ENCODE data around the gene LRIT3. TPM values are rescaled to one million over a fixed set of nuclear protein-coding genes. Genes with fewer than 3 reads are reported as not detected.

LRIT3 gene
- total and polyA plus RNA-seq, 2 of the 13 experiments (the other 11 are each of a cell fraction or from before 2014, with no cell fraction given): 0.03 TPM; not detected in 1

DNA sequence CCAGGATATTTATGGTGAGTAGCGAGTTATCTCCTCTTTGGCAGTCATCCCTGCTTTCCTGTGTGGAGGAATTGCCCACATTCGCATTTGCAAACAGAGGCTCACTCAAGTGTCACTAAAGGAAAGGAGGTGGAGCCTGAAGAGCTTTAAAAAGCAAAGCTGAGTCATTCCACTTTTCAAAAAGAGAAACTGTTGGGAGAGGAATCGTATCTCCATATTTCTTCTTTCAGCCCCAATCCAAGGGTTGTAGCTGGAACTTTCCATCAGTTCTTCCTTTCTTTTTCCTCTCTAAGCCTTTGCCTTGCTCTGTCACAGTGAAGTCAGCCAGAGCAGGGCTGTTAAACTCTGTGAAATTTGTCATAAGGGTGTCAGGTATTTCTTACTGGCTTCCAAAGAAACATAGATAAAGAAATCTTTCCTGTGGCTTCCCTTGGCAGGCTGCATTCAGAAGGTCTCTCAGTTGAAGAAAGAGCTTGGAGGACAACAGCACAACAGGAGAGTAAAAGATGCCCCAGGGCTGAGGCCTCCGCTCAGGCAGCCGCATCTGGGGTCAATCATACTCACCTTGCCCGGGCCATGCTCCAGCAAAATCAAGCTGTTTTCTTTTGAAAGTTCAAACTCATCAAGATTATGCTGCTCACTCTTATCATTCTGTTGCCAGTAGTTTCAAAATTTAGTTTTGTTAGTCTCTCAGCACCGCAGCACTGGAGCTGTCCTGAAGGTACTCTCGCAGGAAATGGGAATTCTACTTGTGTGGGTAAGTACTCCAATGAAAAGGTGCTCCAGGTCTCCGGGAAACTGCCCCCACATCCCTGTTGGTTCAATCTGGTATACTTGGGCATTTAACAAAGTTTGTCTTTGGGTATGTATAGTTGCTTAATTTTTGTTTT lies 65.0 kb downstream of the LRIT3 start, which contains the start of gene EGF:
TSS of gene EGF (plus strand) at position 178 of the 890 bp plus-strand sequence. CDS start at position 631, 453 bp downstream.
- ChIA-PET POLR2A (no interaction called here), CTCF (ENCODE audit: low intra/inter-chr PET ratio, low total read pairs) (no interaction called here)
- no peak within 1 kb of the TSS for H3K27ac ChIP-seq (ENCODE audit: extremely low read length, insufficient read depth, low read length)
- H3K9me3 ChIP-seq (ENCODE audit: low read length): no peaks in the 10 kb centered on the region
- 8% methylated on average over 9 of the region's 9 CpGs for WGBS (ENCODE audit: low lambda C conversion rate)
- no peak within 1 kb of the TSS; the same call in 1 of the 2 replicates for H3K4me2 ChIP-seq (ENCODE audit: low read depth, low read length)
- in situ Hi-C loops (cut with HindIII; ENCODE audit: extremely low pct_ligation_motif_present, low pct_unique_long_range_greater_than_20kb) (no loop called here), intact Hi-C loops (cut with micrococcal nuclease; ENCODE audit: unreplicated experiment) (no loop called here)
- H4K20me1 ChIP-seq (ENCODE audit: insufficient read depth, low read length): no peaks in the 10 kb centered on the region
- no peaks in the 10 kb centered on the region for H3K4me1 ChIP-seq (ENCODE audit: insufficient read depth, low read length)
- ATAC-seq: no peak
- no peaks in the 10 kb centered on the region for H3K79me2 ChIP-seq (ENCODE audit: insufficient read depth, low read length)
- TF ChIP-seq GABPA (IDR thresholded peaks at IDR 0.05; ENCODE audit: low read depth, low read length) (no peak), GABPA (CRISPR knock-in tag; IDR thresholded peaks at IDR 0.05; ENCODE audit: low read depth) (no peak), ZMAT3 (CRISPR knock-in tag; conservative IDR thresholded peaks at IDR 0.05) (no peak), CBX5 (CRISPR knock-in tag; IDR thresholded peaks at IDR 0.05; ENCODE audit: borderline replicate concordance) (no peak)
- no TSS peak for BruUV-seq (replicated peaks)
- no peak for FAIRE-seq
- no peak within 1 kb of the TSS for H3K4me3 ChIP-seq (replicated peaks in 1 of 3; ENCODE audit: insufficient read depth in 1 of 3, low read depth in 2 of 3, low read length in 3 of 3)
- no peaks in the 10 kb centered on the region for H3K36me3 ChIP-seq (replicated peaks in 1 of 2; ENCODE audit: control insufficient read depth in 1 of 2, insufficient read depth in 2 of 2, low read length in 2 of 2)
- no peak within 1 kb of the TSS for H3K9ac ChIP-seq (ENCODE audit: insufficient read depth, low read depth, low read length)
- no peak within 1 kb of the TSS for H2AFZ ChIP-seq (ENCODE audit: low read length)
- H3K27me3 ChIP-seq (ENCODE audit: control insufficient read depth in 1 of 2, insufficient read depth in 2 of 2, low read length in 2 of 2): peaks cover 0 to 40% of the 10 kb centered on the region in 2 experiments; a peak in 2 of 5 replicates
- DNase-seq (ENCODE audit: low spot score): no peak

DNA sequence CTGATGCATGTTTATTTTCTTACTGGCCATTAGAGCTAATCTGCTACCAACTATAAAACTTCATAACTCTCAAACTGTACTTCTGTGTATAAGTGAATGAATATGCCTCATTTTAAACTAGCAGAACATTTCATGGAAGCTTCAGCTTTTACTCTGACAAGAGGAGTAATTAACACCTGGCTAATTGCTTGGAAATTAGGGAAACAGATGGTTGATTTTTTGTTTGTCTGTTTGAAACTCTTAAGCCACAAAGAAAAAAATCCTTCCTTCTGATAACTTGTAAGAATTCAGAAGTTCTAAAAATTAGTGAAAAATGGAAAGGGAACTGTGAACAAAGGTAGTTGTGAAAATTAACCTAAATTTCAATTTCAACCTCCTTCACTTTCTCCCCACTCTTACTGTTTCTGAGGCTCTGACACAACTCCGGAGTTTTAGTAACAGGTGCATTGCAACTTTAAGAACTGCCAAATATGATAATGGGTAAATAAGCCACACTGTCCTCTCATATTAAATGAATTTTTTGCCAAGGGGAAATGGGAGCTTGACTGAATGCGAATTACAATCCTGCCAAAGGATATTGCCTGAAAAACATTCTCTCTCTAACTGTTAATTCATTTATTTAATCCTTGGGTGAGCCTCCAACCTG lies 65.8 kb downstream of the LRIT3 start:
- TF ChIP-seq ZSCAN29 (CRISPR knock-in tag; conservative IDR thresholded peaks at IDR 0.05) (no peak), ZNF10 (CRISPR knock-in tag; IDR thresholded peaks at IDR 0.05; ENCODE audit: borderline replicate concordance, low read depth) (no peak), REST (IDR thresholded peaks at IDR 0.05; ENCODE audit: borderline replicate concordance in 1 of 2, low read depth in 1 of 2, low read length in 2 of 2) (no peak), ARID2 (CRISPR knock-in tag; IDR thresholded peaks at IDR 0.05; ENCODE audit: borderline replicate concordance) (no peak)
- H3K9me3 ChIP-seq (ENCODE audit: low read length): no peaks in the 10 kb centered on the region
- no peak overlapping the region for H3K9ac ChIP-seq (ENCODE audit: insufficient read depth, low read depth, low read length)
- ATAC-seq (no peak), FAIRE-seq (no peak), DNase-seq (ENCODE audit: low spot score) (no peak)
- POLR2A ChIA-PET: no interaction called here
- no peaks in the 10 kb centered on the region for H4K20me1 ChIP-seq (ENCODE audit: insufficient read depth, low read length)
- intact Hi-C loops (cut with micrococcal nuclease; ENCODE audit: unreplicated experiment): no loop called here
- H3K4me3 ChIP-seq (replicated peaks in 1 of 3; ENCODE audit: insufficient read depth in 1 of 3, low read depth in 2 of 3, low read length in 3 of 3): no peak overlapping the region
- H3K4me2 ChIP-seq (ENCODE audit: low read depth, low read length): no peak overlapping the region
- no peak overlapping the region for H3K27ac ChIP-seq (ENCODE audit: extremely low read length, insufficient read depth, low read length)
- in situ Hi-C loops (cut with HindIII; ENCODE audit: extremely low pct_ligation_motif_present, low pct_unique_long_range_greater_than_20kb): no loop called here
- 6% methylated on average over 2 of the region's 2 CpGs for WGBS (ENCODE audit: low lambda C conversion rate)
- peaks cover 0 to 40% of the 10 kb centered on the region in 2 experiments; a peak in 2 of 5 replicates for H3K27me3 ChIP-seq (ENCODE audit: control insufficient read depth in 1 of 2, insufficient read depth in 2 of 2, low read length in 2 of 2)
- H2AFZ ChIP-seq (ENCODE audit: low read length): no peak overlapping the region
- CTCF ChIA-PET (ENCODE audit: low intra/inter-chr PET ratio, low total read pairs): no interaction called here
- no peaks in the 10 kb centered on the region for H3K79me2 ChIP-seq (ENCODE audit: insufficient read depth, low read length)
- no TSS peak for BruUV-seq (replicated peaks)
- no peaks in the 10 kb centered on the region for H3K4me1 ChIP-seq (ENCODE audit: insufficient read depth, low read length)
- H3K36me3 ChIP-seq (replicated peaks in 1 of 2; ENCODE audit: control insufficient read depth in 1 of 2, insufficient read depth in 2 of 2, low read length in 2 of 2): no peaks in the 10 kb centered on the region

Measured in HepG2 (cell line).